Upper lobe of left lung (tissue), 4 donors: ENCODE results near the gene PLCB1.

Source experiments
- EP300 ChIP-seq, 4 donors: sonication (generic); formaldehyde crosslinking; IDR thresholded peaks; one replicate each; pipeline ENCODE4 v1.5.1; 2017; ENCODE audit warnings: antibody characterized with exemption in 4 of 4, control low read depth in 2 of 4
- POLR2A ChIP-seq, 4 donors: fragments of 450-650 bp; IDR thresholded peaks; one replicate each; pipeline ENCODE4 v1.5.1; 2016 to 2017; ENCODE audit warnings: antibody characterized with exemption in 4 of 4, mild to moderate bottlenecking in 2 of 4
- POLR2AphosphoS5 ChIP-seq, 2 donors: sonication (generic); formaldehyde crosslinking; IDR thresholded peaks; one replicate each; pipeline ENCODE4 v1.5.1; 2017; ENCODE audit warnings: antibody characterized with exemption in 2 of 2
- TF ChIP-seq, protein P1 (sequence below), 6 experiments: fragments of 450-650 bp in 4 of 6; fragments of 200-600 bp in 2 of 6; sonication (generic) in 2 of 6; IDR thresholded peaks; one replicate each; pipeline ENCODE4 v1.5.1; 2016 to 2019; ENCODE audit warnings: antibody characterized with exemption in 6 of 6

DNA sequence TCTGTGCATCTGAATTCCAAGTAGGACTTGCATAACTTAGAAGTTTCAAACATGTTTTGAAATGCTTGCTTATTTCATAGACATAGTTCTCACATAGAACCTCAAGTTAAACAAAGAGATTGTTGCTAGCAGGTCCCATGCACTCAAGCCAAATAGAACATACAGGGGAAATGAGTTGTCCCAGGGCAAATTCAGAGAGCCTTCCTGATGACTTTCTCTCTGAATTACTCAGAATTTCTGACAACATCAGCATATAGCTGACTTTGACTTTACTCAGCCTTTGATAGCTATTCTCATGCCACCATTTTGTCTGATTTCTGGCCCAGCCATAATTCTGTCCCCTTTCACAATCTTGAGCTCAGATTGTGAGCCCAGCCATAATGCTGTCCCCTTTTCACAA, 603.6 kb downstream of the PLCB1 start:
- TF ChIP-seq POLR2AphosphoS5 (IDR thresholded peaks at IDR 0.05): no peak
- TF ChIP-seq, protein P1, sequence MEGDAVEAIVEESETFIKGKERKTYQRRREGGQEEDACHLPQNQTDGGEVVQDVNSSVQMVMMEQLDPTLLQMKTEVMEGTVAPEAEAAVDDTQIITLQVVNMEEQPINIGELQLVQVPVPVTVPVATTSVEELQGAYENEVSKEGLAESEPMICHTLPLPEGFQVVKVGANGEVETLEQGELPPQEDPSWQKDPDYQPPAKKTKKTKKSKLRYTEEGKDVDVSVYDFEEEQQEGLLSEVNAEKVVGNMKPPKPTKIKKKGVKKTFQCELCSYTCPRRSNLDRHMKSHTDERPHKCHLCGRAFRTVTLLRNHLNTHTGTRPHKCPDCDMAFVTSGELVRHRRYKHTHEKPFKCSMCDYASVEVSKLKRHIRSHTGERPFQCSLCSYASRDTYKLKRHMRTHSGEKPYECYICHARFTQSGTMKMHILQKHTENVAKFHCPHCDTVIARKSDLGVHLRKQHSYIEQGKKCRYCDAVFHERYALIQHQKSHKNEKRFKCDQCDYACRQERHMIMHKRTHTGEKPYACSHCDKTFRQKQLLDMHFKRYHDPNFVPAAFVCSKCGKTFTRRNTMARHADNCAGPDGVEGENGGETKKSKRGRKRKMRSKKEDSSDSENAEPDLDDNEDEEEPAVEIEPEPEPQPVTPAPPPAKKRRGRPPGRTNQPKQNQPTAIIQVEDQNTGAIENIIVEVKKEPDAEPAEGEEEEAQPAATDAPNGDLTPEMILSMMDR (IDR thresholded peaks at IDR 0.05): no peak
- no peak for TF ChIP-seq POLR2A (IDR thresholded peaks at IDR 0.05)
- no peak for TF ChIP-seq EP300 (IDR thresholded peaks at IDR 0.05)
